Measurements from ENCODE around the gene NOL6. TPM values are rescaled to one million over a fixed set of nuclear protein-coding genes. Genes with fewer than 3 reads are reported as not detected.

The NOL6 gene
- total and polyA plus RNA-seq, 2 of the 8 experiments (the other 6 are each of a cell fraction or from before 2014, with no cell fraction given): 44.0 to 55.0 TPM

GRCh38 chr9:33446946-33447798, 26.6 kb downstream of the NOL6 start, which contains the start of gene AQP3:
Gene AQP3, minus strand, starts transcription at chr9:33447593. Its CDS starts 63 bp downstream, at chr9:33447530.
- H3K27ac ChIP-seq (ENCODE audit: low read depth, low read length): no peak within 1 kb of the TSS
- no peaks in the 10 kb centered on the region for H3K9me3 ChIP-seq (ENCODE audit: insufficient read depth in 2 of 2, low read depth in 1 of 2, low read length in 1 of 2)
- peaks cover 0 to 33% (median 16%) of the 10 kb centered on the region in 4 experiments; a peak in 6 of 7 replicates for H3K4me1 ChIP-seq (replicated peaks in 1 of 4; ENCODE audit: control insufficient read depth in 3 of 4, insufficient read depth in 4 of 4, low read length in 3 of 4)
- no peaks in the 10 kb centered on the region for H3K36me3 ChIP-seq (ENCODE audit: control insufficient read depth in 2 of 4, insufficient read depth in 4 of 4, low read length in 3 of 4)
- H2BK15ac ChIP-seq (ENCODE audit: low read length): peak within 1 kb of the TSS; percentile 81; the same call in 1 of the 2 replicates
- no peak within 1 kb of the TSS for H4K5ac ChIP-seq (ENCODE audit: insufficient read length, low read depth, low read length)
- H3K9ac ChIP-seq (replicated peaks in 1 of 4; ENCODE audit: extremely low read depth in 1 of 4, low read depth in 3 of 4, low read length in 3 of 4): no peak within 1 kb of the TSS
- H3K79me2 ChIP-seq (ENCODE audit: control insufficient read depth in 1 of 2, insufficient read depth in 2 of 2, low read length in 2 of 2): no peaks in the 10 kb centered on the region
- H2BK120ac ChIP-seq (replicated peaks; ENCODE audit: low read depth, low read length): no peak within 1 kb of the TSS
- H2BK5ac ChIP-seq (ENCODE audit: low read depth, low read length): peak within 1 kb of the TSS; percentile 10; the same call in 1 of the 2 replicates
- no peaks in the 10 kb centered on the region for H3K79me1 ChIP-seq (ENCODE audit: low read depth, low read length)
- ChIA-PET POLR2A (ENCODE audit: partially characterized antibody) (interaction anchor here (0.6 to 1.9 kb wide), 8 partner anchors 12 to 157 kb away, joined by 3 to 6 read pairs (median 4); partner anchors contain the start of genes NFX1 and NOL6), CTCF (ENCODE audit: partially characterized antibody) (interaction anchor here (1.0 to 21.6 kb wide), 12 partner anchors 10 to 143 kb away, joined by 3 to 358 read pairs (median 6); partner anchors contain the start of genes AQP7 and NOL6)
- H3K4me3 ChIP-seq (ENCODE audit: extremely low read depth in 1 of 4, insufficient read depth in 2 of 4, low read depth in 3 of 4, low read length in 4 of 4): peak within 1 kb of the TSS; percentile 46 to 67 (median 57)
- FAIRE-seq (no peak), DNase-seq (ENCODE audit: low read depth in 1 of 2, low spot score in 2 of 2) (peak in 1 of 2 experiments; percentile 85)
- peak within 1 kb of the TSS; percentile 48; the same call in 1 of the 2 replicates for H3K18ac ChIP-seq (ENCODE audit: extremely low read depth, low read length)
- no peak within 1 kb of the TSS for H3K4ac ChIP-seq (replicated peaks; ENCODE audit: insufficient read length, low read depth, low read length)
- H3K23ac ChIP-seq (ENCODE audit: insufficient read length): no peak within 1 kb of the TSS
- 9% methylated on average over 21 of the region's 50 CpGs; no CpG with 5 or more reads in 1 of the 2 experiments for WGBS, 2 experiments (ENCODE audit: extremely low coverage in 1 of 2, insufficient coverage in 1 of 2, insufficient read length in 1 of 2, insufficient replicate concordance in 2 of 2, low coverage in 1 of 2, low lambda C conversion rate in 2 of 2, missing lambda C conversion rate in 1 of 2)
- no peaks in the 10 kb centered on the region for H4K20me1 ChIP-seq (replicated peaks in 1 of 2; ENCODE audit: control insufficient read depth in 1 of 2, insufficient read depth in 2 of 2, low read length in 2 of 2)
- peak within 1 kb of the TSS; percentile 65 for H2AK5ac ChIP-seq (ENCODE audit: low read depth, low read length)
- H4K91ac ChIP-seq (replicated peaks; ENCODE audit: insufficient read length, low read length): peak within 1 kb of the TSS; percentile 76
- H3K4me2 ChIP-seq (ENCODE audit: insufficient read depth in 1 of 2, low read depth in 2 of 2, low read length in 2 of 2): peak within 1 kb of the TSS; percentile 62 to 83
- peak within 1 kb of the TSS; percentile 87 for H2AFZ ChIP-seq (ENCODE audit: low read length)
- no peak within 1 kb of the TSS for H3K56ac ChIP-seq (replicated peaks; ENCODE audit: insufficient read length, low read depth, low read length)
- H3K23me2 ChIP-seq (ENCODE audit: low read depth, low read length): peaks cover 10% of the 10 kb centered on the region; the same call in 1 of the 2 replicates
- H3K27me3 ChIP-seq (replicated peaks in 1 of 4; ENCODE audit: control insufficient read depth in 3 of 4, extremely low read depth in 1 of 4, insufficient read depth in 3 of 4, low read length in 3 of 4): peaks cover 0 to 23% (median 12%) of the 10 kb centered on the region in 4 experiments; a peak in 5 of 7 replicates
- no peak within 1 kb of the TSS for H3K14ac ChIP-seq (ENCODE audit: insufficient read length)
- H2BK12ac ChIP-seq (ENCODE audit: low read depth, low read length): peak within 1 kb of the TSS; percentile 68; the same call in 1 of the 2 replicates
- H4K8ac ChIP-seq (ENCODE audit: extremely low read depth, insufficient read depth, low read length): no peak within 1 kb of the TSS; the same call in 1 of the 2 replicates
- H2BK20ac ChIP-seq (ENCODE audit: low read length): no peak within 1 kb of the TSS
- TF ChIP-seq ZNF274 (IDR thresholded peaks at IDR 0.05; ENCODE audit: borderline replicate concordance, extremely low read depth, low read length) (no peak), E2F6 (IDR thresholded peaks at IDR 0.05) (peak; percentile 46; the same call in 1 of the 2 replicates), KDM4A (IDR thresholded peaks at IDR 0.05; ENCODE audit: low read depth, low read length, severe bottlenecking) (peak; percentile 64), HDAC2 (IDR thresholded peaks at IDR 0.05; ENCODE audit: borderline replicate concordance in 1 of 2, low read depth in 2 of 2, low read length in 2 of 2) (0 out of 4 replicates have a peak, but pooled peaks of 1 of the 2 experiments have one; percentile 56), SUZ12 (IDR thresholded peaks at IDR 0.05; ENCODE audit: low read length) (peak; percentile 56; the same call in 1 of the 2 replicates), JUN (IDR thresholded peaks at IDR 0.05; ENCODE audit: low read depth, low read length) (no peak), RBBP5 (IDR thresholded peaks at IDR 0.05; ENCODE audit: borderline replicate concordance, low read depth, low read length) (peak; percentile 84; the same call in 1 of the 2 replicates), CTBP2 (IDR thresholded peaks at IDR 0.05; ENCODE audit: borderline replicate concordance, insufficient read depth, insufficient read length, low read length) (peak; percentile 79)
